NCI-H146 treated with DMSO at 0.1 percent for 48 hours (cell line): ENCODE data around the gene GSPT1.
"Not testable (repeated sequence)": the region's sequence is repeated elsewhere in the genome, so short reads cannot be mapped to it uniquely, and the experiment has no call there.

Source experiments
- DNase-seq: peaks from one replicate; lab custom pipeline; 2025; ENCODE audit not compliant: unreplicated experiment; lab: John Stamatoyannopoulos, UW

GSPT1 gene

GRCh38 chr16:11862489-11862888 is 53.3 kb downstream of the GSPT1 start:
- DNase-seq: no peak

- no peak for DNase-seq
These were observed 58.6 kb downstream of the GSPT1 start for GRCh38 chr16:11857161-11857560.

DNA sequence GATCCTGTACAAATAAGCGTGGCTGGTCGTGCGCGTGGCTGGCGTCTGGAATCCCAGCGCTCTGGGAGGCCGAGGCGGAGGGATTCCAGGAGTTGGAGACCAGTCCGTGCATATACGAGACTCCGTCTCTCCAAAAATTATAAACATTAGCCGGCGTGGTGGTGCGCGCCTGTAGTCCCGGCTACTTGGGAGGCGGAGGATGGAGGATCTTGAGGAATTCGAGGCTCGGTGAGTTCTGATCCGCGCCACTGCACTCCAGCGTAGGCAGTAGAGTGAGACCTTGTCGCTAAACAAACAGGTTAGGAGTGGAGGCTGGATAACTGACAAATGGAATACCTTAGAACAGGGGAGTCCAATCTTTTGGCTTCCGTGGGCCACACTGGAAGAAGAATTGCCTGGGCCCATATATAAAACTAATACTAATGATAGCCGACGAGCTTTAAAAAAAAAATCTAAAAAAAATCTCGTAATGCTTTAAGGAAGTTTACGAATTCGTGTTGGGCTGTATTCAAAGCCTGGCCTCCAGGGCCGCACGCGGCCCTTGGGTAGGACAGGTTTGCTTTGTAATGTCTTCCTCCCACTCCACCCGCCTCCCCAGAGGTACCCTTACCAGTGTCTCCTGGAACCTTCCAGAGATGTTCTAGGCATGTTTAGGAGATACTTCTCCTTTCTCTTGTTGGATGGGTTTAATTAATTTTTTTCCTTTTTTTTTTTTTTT is 63.5 kb downstream of the GSPT1 start:
- peak; percentile 46 for DNase-seq

GRCh38 chr16:11851294-11852091 is 64.3 kb downstream of the GSPT1 start, which contains the start of gene RSL1D1:
TSS of gene RSL1D1 (minus strand) at chr16:11851542. CDS start at chr16:11851512, 30 bp downstream.
- peak; percentile 91 for DNase-seq

DNA sequence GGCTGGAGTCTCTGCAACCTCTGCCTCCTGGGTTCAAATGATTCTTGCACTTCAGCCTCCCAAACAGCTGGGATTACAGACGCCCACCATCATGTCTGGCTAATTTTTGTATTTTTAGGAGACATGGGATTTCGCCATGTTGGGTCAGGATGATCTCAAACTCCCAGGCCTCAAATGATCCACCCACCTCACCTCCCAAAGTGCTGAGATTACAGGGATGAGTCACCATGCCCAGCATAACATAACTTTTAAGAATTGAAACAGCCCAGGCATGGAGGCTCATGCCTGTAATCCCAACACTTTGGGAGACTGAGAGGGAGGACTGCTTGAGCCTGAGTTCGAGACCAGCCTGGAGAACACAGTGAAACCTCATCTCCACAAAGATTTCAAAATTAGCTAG is 66.9 kb downstream of the GSPT1 start:
- DNase-seq: no peak

DNA sequence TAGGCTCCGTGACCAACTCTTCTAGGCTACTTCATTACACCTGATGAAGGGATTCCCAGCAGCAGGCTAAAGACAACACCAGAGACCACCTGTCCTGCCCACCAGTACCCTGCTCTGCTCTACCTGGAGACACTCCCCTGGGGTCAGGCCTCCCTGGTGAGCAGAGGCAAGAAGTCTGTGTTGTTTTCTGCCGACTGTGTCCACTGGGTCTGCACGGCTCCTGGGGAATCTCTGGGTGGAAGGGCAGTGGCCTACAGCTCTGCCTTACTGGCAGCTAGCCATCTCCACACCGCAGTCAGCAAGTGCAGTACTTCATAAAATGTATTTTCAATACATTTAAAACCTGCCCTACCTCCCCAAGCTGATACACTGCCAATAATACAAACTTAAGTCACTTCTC is 71.3 kb downstream of the GSPT1 start:
- DNase-seq: no peak

GRCh38 chr16:11843861-11844260 is 71.9 kb downstream of the GSPT1 start:
- DNase-seq: no peak

GRCh38 chr16:11843206-11843605 is 72.5 kb downstream of the GSPT1 start:
- DNase-seq: no peak

GRCh38 chr16:11841026-11841425 is 74.7 kb downstream of the GSPT1 start:
- DNase-seq: no peak

DNA sequence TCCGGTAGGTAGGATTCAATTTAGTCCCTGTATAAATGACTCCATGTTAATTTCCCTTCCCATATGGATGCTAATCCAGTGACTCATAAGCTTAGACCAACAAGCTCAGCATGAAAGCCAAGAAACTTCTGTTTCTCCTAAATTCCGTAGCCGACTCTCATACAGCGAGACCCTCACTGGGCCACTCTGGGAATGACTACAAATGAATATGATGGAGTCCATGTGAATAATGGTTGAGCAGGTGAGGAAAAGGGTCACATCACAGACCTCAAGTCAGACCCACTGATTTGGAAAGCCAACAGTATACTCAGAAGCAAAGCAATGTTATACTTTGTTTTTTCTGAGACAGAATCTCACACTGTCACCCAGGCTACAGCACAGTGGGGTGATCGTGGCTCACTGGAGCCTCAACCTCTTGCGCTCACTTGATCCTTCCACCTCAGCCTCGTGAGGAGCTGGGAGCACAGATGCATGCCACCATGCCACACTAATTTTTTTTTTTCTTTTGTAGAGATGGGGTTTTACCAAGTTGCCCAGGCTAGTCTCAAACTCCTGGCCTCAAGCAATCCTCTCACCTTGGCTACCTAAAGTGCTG is 79.0 kb downstream of the GSPT1 start:
- DNase-seq: no peak

DNA sequence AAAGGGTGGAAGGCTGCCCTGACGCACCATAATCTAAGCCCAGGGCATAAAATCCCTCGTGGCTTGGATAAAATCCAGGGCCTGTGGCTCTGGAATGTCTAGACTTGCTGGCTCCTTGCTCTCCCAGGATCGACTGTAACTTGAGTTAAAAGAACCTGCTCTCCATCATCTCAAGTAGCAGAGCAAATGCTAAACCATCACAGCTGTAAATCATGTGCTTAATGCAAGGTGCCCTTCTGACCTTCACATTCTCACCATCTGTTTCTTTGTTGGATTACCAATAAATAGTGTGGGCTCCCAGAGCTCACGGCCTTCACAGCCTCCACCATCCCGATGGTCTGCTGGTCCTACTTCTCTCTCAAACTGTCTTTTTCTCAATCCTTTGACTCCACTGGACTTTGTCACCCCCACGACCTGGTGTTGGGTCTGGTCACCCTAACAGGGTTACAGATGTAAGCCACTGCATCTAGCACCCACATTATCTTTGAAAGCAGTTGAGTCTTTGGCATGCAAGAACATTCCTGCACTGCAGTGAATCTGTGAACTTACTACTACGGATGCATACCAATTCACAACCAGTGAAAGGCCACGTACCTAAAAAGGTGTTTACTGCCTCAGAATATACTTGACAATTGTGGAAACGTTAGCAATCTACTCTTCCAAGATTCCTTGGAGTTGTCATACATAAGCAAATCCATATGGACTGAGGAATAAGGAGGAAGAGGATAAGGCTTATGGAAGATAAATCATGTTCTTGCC is 79.7 kb downstream of the GSPT1 start:
- DNase-seq: no peak

DNA sequence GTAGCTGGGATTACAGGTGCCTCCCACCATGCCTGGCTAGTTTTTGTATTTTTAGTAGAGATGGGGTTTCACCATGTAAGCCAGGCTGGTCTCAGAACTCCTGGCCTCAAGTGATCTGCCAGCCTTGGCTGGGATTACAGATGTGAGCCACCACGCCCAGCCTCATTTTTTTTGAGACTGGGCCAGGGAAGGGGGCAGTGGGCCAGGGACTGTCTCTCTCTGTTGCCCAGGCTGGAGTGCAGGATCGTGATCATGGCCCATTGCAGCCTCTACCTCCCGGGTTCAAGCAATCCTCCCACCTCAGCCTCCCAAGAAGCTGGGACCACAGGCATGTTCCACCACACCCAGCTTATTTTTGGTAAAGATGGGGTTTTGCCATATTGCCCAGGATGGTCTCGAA is 80.4 kb downstream of the GSPT1 start:
- no peak for DNase-seq

DNA sequence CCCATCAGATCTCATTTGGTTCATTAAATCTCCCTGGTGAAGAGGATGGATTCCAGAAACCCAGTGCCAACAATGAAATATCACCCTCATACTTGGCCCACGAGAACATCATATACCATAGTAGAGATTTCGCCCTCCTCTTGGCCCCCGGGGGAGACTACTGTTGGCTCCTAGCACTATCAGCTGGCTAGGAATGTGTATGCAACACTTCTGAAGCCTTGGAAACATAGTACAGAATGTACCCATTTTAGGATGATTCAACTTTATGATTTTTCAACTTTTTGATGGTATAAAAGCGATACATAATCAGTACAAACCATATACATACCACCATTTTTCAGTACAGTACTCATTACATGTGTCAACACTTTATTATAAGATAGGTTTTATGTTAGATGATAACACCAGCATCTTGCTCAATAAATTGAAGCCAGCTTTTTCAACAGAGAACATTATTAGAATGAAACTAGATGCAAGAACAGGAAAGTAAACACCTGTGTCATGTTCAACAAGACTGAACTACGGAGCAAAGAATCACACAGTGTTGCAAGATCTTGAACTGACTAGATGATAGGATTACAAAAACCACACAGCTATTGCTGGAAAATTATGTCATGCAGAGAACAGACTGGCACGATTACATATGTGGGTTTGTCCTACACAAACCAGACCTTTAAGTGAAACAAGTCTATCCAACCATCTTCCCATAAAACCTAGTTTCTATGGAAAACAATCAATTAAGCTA is 81.6 kb downstream of the GSPT1 start:
- no peak for DNase-seq

- no peak for DNase-seq
These were observed 87.1 kb downstream of the GSPT1 start for GRCh38 chr16:11828696-11829095.

- not testable (repeated sequence) for DNase-seq
These were observed 90.1 kb downstream of the GSPT1 start for GRCh38 chr16:11825520-11826165.

DNA sequence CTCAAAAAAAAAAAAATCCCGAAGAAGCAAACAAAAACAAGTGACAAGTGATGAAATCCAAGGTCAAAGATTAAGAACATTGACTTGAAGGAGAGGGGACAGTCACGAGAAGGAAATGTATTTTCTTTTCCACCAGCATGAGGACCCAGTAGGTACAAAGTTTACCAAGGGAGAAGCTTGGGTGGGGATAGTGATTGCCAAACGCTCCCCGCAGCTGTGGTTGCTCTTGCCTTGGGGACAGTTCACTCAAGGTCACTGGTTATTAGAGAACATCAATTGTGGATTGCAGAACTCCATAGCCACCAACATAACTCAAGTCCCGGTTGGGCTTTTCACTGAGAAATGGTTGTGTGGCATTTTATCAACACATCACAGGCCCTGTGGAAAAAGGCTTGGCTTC is 91.4 kb downstream of the GSPT1 start:
- peak; percentile 13 for DNase-seq

DNA sequence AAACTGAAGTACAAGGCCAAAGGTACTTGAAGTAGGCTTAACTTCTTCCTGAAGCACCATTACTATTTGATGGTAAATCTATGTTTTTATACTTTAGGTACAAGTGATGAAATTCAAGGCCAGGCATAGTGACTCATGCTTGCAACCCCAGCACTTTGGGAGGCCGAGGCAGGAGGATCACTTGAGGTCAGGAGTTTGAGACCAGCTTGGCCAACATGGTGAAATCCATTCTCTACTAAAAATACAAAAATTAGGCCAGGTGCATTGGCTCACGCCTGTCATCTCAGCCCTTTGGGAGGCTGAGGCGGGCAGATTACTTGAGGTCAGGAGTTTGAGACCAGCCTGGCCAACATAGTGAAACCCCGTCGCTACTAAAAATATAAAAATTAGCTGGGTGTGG is 92.1 kb downstream of the GSPT1 start:
- not testable (repeated sequence) for DNase-seq

- DNase-seq: no peak
These were observed 96.0 kb downstream of the GSPT1 start for GRCh38 chr16:11819798-11820197.

DNA sequence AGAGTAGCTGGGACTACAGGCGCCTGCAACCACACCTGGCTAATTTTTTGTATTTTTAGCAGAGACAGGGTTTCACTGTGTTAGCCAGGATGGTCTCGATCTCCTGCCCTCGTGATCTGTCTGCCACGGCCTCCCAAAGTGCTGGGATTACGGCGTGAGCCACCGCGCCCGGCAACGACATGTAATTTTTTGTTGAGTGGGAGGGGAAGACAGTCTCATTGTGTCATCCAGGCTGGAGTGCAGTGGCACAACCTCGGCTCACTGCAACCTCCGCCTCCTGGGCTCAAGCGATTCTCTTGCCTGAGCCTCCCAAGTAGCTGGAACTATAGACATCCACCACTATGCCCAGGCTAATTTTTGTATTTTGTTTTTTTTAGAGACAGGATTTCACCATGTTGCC is 96.8 kb downstream of the GSPT1 start:
- DNase-seq: not testable (repeated sequence)
